SK-N-SH (cell line): ENCODE results near the gene HMGB2. TPM values are rescaled to one million over a fixed set of nuclear protein-coding genes. Genes with fewer than 3 reads are reported as not detected.

Experiments
- CTCF ChIA-PET: fragments of 300-600, 350-600 bp; formaldehyde crosslinking; extraction: SDS; loops from one replicate; lab custom pipeline; 2021; lab: Yijun Ruan, JAX
- POLR2A ChIA-PET: fragments of 350-600 bp; sonication (Branson Sonifier 250); formaldehyde crosslinking; extraction: SDS; loops from one replicate; lab custom pipeline; 2020; ENCODE audit warnings: antibody characterized with exemption, inconsistent platforms; lab: Yijun Ruan, JAX
- DNase-seq: peaks from one replicate; pipeline ENCODE4 v3.0.0; 2012
- H2AFZ ChIP-seq: fragments of 200-600 bp; sonication (generic); 2 replicates; pipeline ENCODE4 v1.8.1; 2016; ENCODE audit warnings: antibody characterized with exemption, mild to moderate bottlenecking, low read depth
- H3F3A ChIP-seq: fragments of 200-600 bp; sonication (generic); replicated peaks from 2 replicates; pipeline ENCODE3; 2016; ENCODE audit warnings: antibody characterized with exemption, mild to moderate bottlenecking; ENCODE audit not compliant: insufficient read depth
- H3K27ac ChIP-seq, 2 experiments: fragments of 200-500 bp in 1 of 2; fragments of 200-600 bp in 1 of 2; sonication (Bioruptor generic) in 1 of 2; sonication (generic), shearing (Covaris generic) in 1 of 2; 2 replicates each; pipeline versions ENCODE4 v1.5.1 to v1.6.1; 2014 to 2016; ENCODE audit warnings: low read depth in 2 of 2, inconsistent platforms in 1 of 2, low read length in 1 of 2, mild to moderate bottlenecking in 1 of 2, mixed read lengths in 1 of 2
- H3K27me3 ChIP-seq: fragments of 200-600 bp; sonication (generic), shearing (Covaris generic); 2 replicates; pipeline ENCODE4 v1.6.1; 2016; ENCODE audit warnings: mixed run types; ENCODE audit not compliant: insufficient read depth
- H3K36me3 ChIP-seq, 2 experiments: fragments of 200-500 bp in 1 of 2; fragments of 200-600 bp in 1 of 2; sonication (Bioruptor generic) in 1 of 2; sonication (generic) in 1 of 2; replicated peaks in 1 of 2; 2 replicates each; pipeline versions ENCODE3 to v1.5.1; 2014 to 2016; ENCODE audit warnings: low read length in 1 of 2, mild to moderate bottlenecking in 1 of 2; ENCODE audit not compliant: insufficient read depth in 2 of 2, control insufficient read depth in 1 of 2
- H3K4me1 ChIP-seq, 2 experiments: fragments of 200-500 bp in 1 of 2; fragments of 200-600 bp in 1 of 2; sonication (Bioruptor generic) in 1 of 2; sonication (generic), shearing (Covaris generic) in 1 of 2; 2 replicates each; pipeline versions ENCODE4 v1.5.1 to v1.6.1; 2014 to 2016; ENCODE audit warnings: low read depth in 1 of 2, low read length in 1 of 2, mixed run types in 1 of 2; ENCODE audit not compliant: insufficient read depth in 2 of 2, control insufficient read depth in 1 of 2
- H3K4me2 ChIP-seq: fragments of 200-600 bp; sonication (generic), shearing (Covaris generic); 2 replicates; pipeline ENCODE4 v1.6.1; 2017; ENCODE audit warnings: mixed run types
- H3K4me3 ChIP-seq, 2 experiments: fragments of 200-500 bp in 1 of 2; fragments of 200-600 bp in 1 of 2; sonication (Bioruptor generic) in 1 of 2; sonication (generic), shearing (Covaris generic) in 1 of 2; 2 replicates each; pipeline versions ENCODE4 v1.5.1 to v1.8.1; 2014 to 2016; ENCODE audit warnings: low read depth in 2 of 2, inconsistent platforms in 1 of 2, low read length in 1 of 2, mild to moderate bottlenecking in 1 of 2, mixed read lengths in 1 of 2, moderate library complexity in 1 of 2
- H3K79me2 ChIP-seq: fragments of 200-600 bp; sonication (generic); 2 replicates; pipeline ENCODE4 v1.8.1; 2017; ENCODE audit warnings: mild to moderate bottlenecking; ENCODE audit not compliant: insufficient read depth
- H3K9ac ChIP-seq: fragments of 200-600 bp; sonication (generic); 2 replicates; pipeline ENCODE4 v1.6.1; 2017; ENCODE audit warnings: mixed run types
- H3K9me2 ChIP-seq: fragments of 200-600 bp; sonication (generic); 2 replicates; pipeline ENCODE4 v1.6.1; 2017; ENCODE audit warnings: mixed run types
- H3K9me3 ChIP-seq: fragments of 200-600 bp; sonication (generic); 2 replicates; pipeline ENCODE4 v1.6.1; 2017; ENCODE audit warnings: mixed run types, mild to moderate bottlenecking, moderate library complexity
- H4K20me1 ChIP-seq: fragments of 200-600 bp; sonication (generic); 2 replicates; pipeline ENCODE4 v1.6.1; 2017; ENCODE audit warnings: mild to moderate bottlenecking, mixed run types; ENCODE audit not compliant: insufficient read depth
- CHD2 ChIP-seq: fragments of 150-350 bp; IDR thresholded peaks from 2 replicates; pipeline ENCODE4 v1.6.1; 2018; ENCODE audit warnings: low read length; ENCODE audit not compliant: partially characterized antibody
- CTCF ChIP-seq: fragments of 200-600 bp; sonication (generic); IDR thresholded peaks from 2 replicates; pipeline ENCODE4 v1.6.1; 2017; ENCODE audit warnings: antibody characterized with exemption, mild to moderate bottlenecking, moderate library complexity
- ELF1 ChIP-seq: IDR thresholded peaks from 2 replicates; pipeline ENCODE4 v1.4.0; 2012
- EZH2phosphoT487 ChIP-seq: fragments of 200-600 bp; sonication (generic); IDR thresholded peaks from 2 replicates; pipeline ENCODE4 v1.6.1; 2017; ENCODE audit warnings: low read depth, mixed run types, mild to moderate bottlenecking, antibody characterized with exemption, moderate library complexity, borderline replicate concordance
- FOSL2 ChIP-seq: IDR thresholded peaks from 2 replicates; pipeline ENCODE4 v1.4.0; 2012; ENCODE audit warnings: low read depth, mild to moderate bottlenecking, moderate library complexity, borderline replicate concordance
- FOXM1 ChIP-seq: IDR thresholded peaks from 2 replicates; pipeline ENCODE4 v1.4.0; 2012; ENCODE audit warnings: low read depth, mild to moderate bottlenecking
- GATA2 ChIP-seq: sonication (generic); formaldehyde crosslinking; IDR thresholded peaks from 2 replicates; pipeline ENCODE4 v1.5.0; 2020; ENCODE audit warnings: mild to moderate bottlenecking, missing genetic modification reagents
- JUND ChIP-seq: IDR thresholded peaks from 2 replicates; pipeline ENCODE4 v1.4.0; 2012
- MXI1 ChIP-seq: IDR thresholded peaks from 2 replicates; pipeline ENCODE4 v1.6.1; 2012; ENCODE audit warnings: mild to moderate bottlenecking, low read depth, low read length, improper control_type of control experiment
- NRF1 ChIP-seq: IDR thresholded peaks from 2 replicates; pipeline ENCODE4 v1.6.1; 2012; ENCODE audit warnings: low read depth, mild to moderate bottlenecking, low read length
- RAD21 ChIP-seq: IDR thresholded peaks from 2 replicates; pipeline ENCODE4 v1.6.1; 2012; ENCODE audit warnings: mild to moderate bottlenecking, low read length
- RCOR1 ChIP-seq: fragments of 150-350 bp; IDR thresholded peaks from 2 replicates; pipeline ENCODE4 v1.6.1; 2017; ENCODE audit warnings: antibody characterized with exemption, low read length
- RXRA ChIP-seq: IDR thresholded peaks from 2 replicates; pipeline ENCODE4 v1.4.0; 2012; ENCODE audit warnings: low read depth, mild to moderate bottlenecking, borderline replicate concordance
- SIN3A ChIP-seq: IDR thresholded peaks from 2 replicates; pipeline ENCODE4 v1.6.1; 2012; ENCODE audit warnings: low read depth, mild to moderate bottlenecking, low read length, moderate library complexity, borderline replicate concordance
- SMC3 ChIP-seq: IDR thresholded peaks from 2 replicates; pipeline ENCODE4 v1.6.1; 2012; ENCODE audit warnings: low read depth, low read length, improper control_type of control experiment
- TAF1 ChIP-seq: IDR thresholded peaks from 2 replicates; pipeline ENCODE4 v1.6.1; 2012; ENCODE audit warnings: low read depth, mild to moderate bottlenecking, low read length, moderate library complexity, borderline replicate concordance
- TEAD4 ChIP-seq: IDR thresholded peaks from 2 replicates; pipeline ENCODE4 v1.4.0; 2012; ENCODE audit warnings: mild to moderate bottlenecking, borderline replicate concordance; ENCODE audit not compliant: insufficient read depth
- USF1 ChIP-seq: IDR thresholded peaks from 2 replicates; pipeline ENCODE4 v1.4.0; 2012; ENCODE audit warnings: low read depth, borderline replicate concordance
- YY1 ChIP-seq: IDR thresholded peaks from 2 replicates; pipeline ENCODE4 v1.4.0; 2012; ENCODE audit warnings: low read depth, mild to moderate bottlenecking
- WGBS: methylation state at CpG from one replicate; pipeline ENCODE4 v1.1.6; 2017; ENCODE audit warnings: low lambda C conversion rate; 5-methylcytosine and 5-hydroxymethylcytosine counted together
- polyA plus RNA-seq, 3 experiments: library from polyadenylated mRNA; depleted of rRNA; stranded (reverse); fragments of >200 nt; gene quantifications; 2 replicates each; pipeline ENCODE4 v1.2.3, GENCODE V29; 2012
- TF ChIP-seq, protein P1 (sequence below): IDR thresholded peaks from 2 replicates; pipeline ENCODE4 v1.4.0; 2012; ENCODE audit warnings: low read depth
- TF ChIP-seq, protein P2 (sequence below): IDR thresholded peaks from 2 replicates; pipeline ENCODE4; 2012

HMGB2 gene
- polyA plus RNA-seq, 1 of the 3 experiments (the other 2 are of a cell fraction), result 130 TPM

DNA sequence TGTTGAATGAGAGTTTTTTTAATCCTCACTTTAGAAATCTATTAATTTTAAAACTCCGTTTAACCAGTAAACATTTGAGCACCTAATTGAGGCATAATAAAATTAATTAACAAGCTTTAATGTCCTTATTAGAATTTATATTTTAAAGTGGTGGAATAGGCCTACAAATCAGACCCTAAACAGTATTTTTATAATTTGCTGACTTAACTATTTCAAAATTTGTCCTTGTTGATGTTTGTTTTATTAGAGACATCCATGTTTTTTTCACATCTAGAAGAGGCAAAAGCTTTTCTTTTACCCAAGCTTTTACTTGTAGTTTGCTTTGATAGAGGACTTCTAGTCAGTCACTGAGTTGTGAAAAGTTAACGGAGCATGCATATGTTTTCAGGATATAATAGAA lies 40.4 kb upstream of the HMGB2 start:
- DNase-seq, result no peak
- Histone ChIP-seq H3K4me1 (peaks cover 2 to 10% of the 10 kb centered on the region in 2 experiments), H3K4me2 (peak overlapping the region; percentile 78; the same call in 1 of the 2 replicates), H3K27me3 (no peaks in the 10 kb centered on the region), H3F3A (peaks cover 17% of the 10 kb centered on the region)
- POLR2A ChIA-PET, result no interaction called here
- TF ChIP-seq YY1 (no peak), EZH2phosphoT487 (no peak), CHD2 (no peak), ELF1 (no peak), FOSL2 (no peak), RAD21 (no peak), TEAD4 (no peak), JUND (no peak), FOXM1 (no peak), SIN3A (no peak), SMC3 (no peak), MXI1 (no peak), USF1 (no peak), GATA2 (CRISPR knock-in tag) (no peak), NRF1 (no peak)
- TF ChIP-seq, protein P1, sequence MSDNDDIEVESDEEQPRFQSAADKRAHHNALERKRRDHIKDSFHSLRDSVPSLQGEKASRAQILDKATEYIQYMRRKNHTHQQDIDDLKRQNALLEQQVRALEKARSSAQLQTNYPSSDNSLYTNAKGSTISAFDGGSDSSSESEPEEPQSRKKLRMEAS, result no peak
- TF ChIP-seq, all 33 proteins: peak for 0
- Histone ChIP-seq H3K4me3 (no peak overlapping the region), H3K36me3 (peaks cover 22 to 28% of the 10 kb centered on the region in 2 experiments), H3K27ac (peak overlapping the region in 1 of 2 experiments; percentile 26; a peak in 1 of 4 replicates), H3K9ac (no peak overlapping the region), H4K20me1 (no peaks in the 10 kb centered on the region), H3K9me2 (no peaks in the 10 kb centered on the region), H3K9me3 (no peaks in the 10 kb centered on the region), H3K79me2 (peaks cover 55% of the 10 kb centered on the region), H2AFZ (peak overlapping the region; percentile 37; the same call in 1 of the 2 replicates)
- CTCF ChIA-PET, result interaction anchor here (0.6 to 1.4 kb wide), 2 partner anchors 44 to 47 kb away, joined by 3 to 4 read pairs; no protein-coding TSS in a partner anchor
- 92% methylated on average over 2 of the region's 2 CpGs for WGBS

DNA sequence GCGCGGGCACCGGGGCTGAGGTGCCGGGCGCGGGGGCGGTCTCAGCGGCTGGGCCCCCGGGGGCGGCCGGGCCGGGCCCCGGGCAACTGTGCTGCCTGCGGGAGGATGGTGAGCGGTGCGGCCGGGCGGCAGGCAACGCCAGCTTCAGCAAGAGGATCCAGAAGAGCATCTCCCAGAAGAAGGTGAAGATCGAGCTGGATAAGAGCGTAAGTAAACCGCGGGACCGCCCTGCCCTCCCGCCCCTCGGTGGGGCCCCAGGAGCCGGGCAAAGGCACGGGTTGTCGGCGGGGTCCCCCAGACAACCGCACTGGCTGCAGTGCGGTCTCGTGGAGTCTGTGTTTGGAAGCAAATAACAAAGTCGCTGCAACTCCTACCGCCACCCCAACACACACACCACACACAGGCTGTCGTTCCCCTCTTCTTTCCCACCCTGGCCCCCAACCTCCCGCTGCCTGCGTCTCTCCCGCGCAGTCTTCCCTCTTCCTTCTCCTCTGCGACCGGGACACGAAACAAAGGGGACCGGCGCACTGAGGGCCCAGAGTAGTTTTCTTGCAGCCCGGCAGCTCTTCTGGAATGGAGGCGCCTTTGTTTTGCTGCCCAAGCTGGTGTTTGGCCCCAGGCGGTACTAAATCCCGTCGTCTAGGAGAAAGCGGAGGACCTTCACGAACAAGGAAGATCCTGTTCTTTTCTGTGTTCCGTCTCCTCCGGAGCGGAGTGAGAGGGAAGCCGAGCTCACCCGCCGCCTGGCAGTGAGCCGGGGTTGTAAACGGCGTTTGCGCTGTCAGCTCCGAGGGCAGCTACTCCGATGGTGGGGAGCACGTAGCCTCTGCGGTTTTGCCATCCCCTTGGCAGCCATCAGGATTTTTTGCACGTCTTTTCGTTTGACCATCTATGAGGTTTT lies 37.4 kb upstream of the HMGB2 start:
- WGBS, result 1% methylated on average over 34 of the region's 68 CpGs
- peak overlapping the region; percentile 88 for H3K9ac ChIP-seq
- peak overlapping the region; percentile 92 to 94 for H3K4me3 ChIP-seq
- H3K9me2 ChIP-seq, result no peaks in the 10 kb centered on the region
- peak; percentile 56 for DNase-seq
- H3K4me2 ChIP-seq, result peak overlapping the region; percentile 78
- ChIA-PET POLR2A (interaction anchor here (1.0 to 3.8 kb wide), 4 partner anchors 32 to 146 kb away, joined by 3 to 69 read pairs (median 6); partner anchors contain the start of gene HMGB2), CTCF (interaction anchor here (0.6 to 2.8 kb wide), 8 partner anchors 14 to 358 kb away, joined by 3 to 8 read pairs (median 4); no protein-coding TSS in a partner anchor)
- H3K9me3 ChIP-seq, result no peaks in the 10 kb centered on the region
- peaks cover 10 to 13% of the 10 kb centered on the region in 2 experiments for H3K36me3 ChIP-seq
- H3K79me2 ChIP-seq, result peaks cover 60% of the 10 kb centered on the region
- H3K27me3 ChIP-seq, result no peaks in the 10 kb centered on the region
- peaks cover 6 to 18% of the 10 kb centered on the region in 2 experiments for H3K4me1 ChIP-seq
- no peaks in the 10 kb centered on the region for H4K20me1 ChIP-seq
- peak overlapping the region; percentile 91 for H2AFZ ChIP-seq
- peaks cover 32% of the 10 kb centered on the region for H3F3A ChIP-seq
- H3K27ac ChIP-seq, result peak overlapping the region; percentile 80 to 91
- TF ChIP-seq TAF1 (0 out of 2 replicates have a peak, but pooled peaks have one; percentile 17), CTCF (no peak), ELF1 (no peak), EZH2phosphoT487 (no peak), TEAD4 (no peak), RXRA (no peak), USF1 (no peak), RAD21 (no peak), CHD2 (no peak), RCOR1 (no peak)
- TF ChIP-seq, protein P1, result 0 out of 2 replicates have a peak, but pooled peaks have one; percentile 10
- TF ChIP-seq, protein P2, sequence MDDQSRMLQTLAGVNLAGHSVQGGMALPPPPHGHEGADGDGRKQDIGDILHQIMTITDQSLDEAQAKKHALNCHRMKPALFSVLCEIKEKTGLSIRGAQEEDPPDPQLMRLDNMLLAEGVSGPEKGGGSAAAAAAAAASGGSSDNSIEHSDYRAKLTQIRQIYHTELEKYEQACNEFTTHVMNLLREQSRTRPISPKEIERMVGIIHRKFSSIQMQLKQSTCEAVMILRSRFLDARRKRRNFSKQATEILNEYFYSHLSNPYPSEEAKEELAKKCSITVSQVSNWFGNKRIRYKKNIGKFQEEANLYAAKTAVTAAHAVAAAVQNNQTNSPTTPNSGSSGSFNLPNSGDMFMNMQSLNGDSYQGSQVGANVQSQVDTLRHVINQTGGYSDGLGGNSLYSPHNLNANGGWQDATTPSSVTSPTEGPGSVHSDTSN, result no peak
